Activated CD8-positive, alpha-beta memory T cell treated with anti-CD3 and anti-CD28 coated beads for 4 hours (primary cell): ENCODE results near the gene RBM38.

ENCODE experiments used
- DNase-seq, 2 donors: peaks; one replicate each; pipeline ENCODE4 v3.0.0-alpha.2; 2020; ENCODE audit warnings: low read depth in 2 of 2

The RBM38 gene

GRCh38 chr20:57403216-57403615 is 12.0 kb downstream of the RBM38 start:
- DNase-seq, result no peak

DNA sequence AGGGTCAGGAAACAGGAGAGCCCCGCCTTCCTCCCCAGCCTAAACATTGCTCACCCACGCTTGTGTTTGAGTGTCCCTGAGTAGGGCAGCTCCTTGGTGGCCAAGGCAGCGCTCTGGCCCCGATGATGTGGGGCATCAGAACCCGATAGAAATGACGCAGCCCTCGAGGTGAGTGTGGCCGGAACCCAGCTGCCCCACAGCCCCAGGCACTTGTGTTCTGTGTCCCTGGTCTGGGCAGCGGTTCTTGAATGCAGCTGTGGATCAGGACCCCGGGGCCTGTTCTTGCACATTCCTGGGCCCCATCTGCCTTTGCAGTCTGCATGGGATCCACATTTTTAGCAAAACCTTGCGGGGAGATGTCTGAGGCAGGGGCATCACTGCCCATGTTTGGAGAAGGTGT is 12.8 kb downstream of the RBM38 start:
- DNase-seq, result no peak

DNA sequence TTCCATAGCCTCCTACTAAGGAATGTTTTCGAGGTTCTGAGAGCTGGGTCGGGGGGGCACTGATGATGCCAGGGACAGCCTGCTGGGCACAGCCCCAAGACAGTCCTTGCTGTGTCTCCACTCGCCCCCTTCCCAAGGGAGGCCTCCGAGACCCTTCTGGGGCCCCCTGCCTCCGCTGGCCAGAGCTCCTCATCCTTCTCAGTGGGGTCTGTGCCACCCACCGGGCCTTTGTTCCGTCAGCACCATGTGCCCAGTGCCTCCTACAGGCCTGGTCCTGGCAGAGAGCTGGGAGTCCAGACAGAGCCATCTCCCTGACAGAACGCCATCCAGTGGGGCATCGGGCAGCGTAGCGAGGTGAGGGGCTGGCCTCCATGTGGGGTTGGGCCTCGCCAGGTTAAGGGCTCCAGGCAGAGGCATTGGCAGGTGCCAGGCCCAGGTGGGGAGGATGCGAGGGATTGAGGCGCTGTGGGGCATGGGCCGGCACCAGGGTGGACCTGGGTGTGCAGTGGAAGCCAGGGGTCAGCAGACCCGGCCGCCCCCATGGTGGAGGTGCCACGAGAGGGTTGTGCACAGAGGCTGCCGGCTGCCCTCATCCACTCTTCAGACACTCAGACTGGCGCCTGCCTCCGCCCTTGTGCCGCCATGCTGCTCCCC is 13.3 kb downstream of the RBM38 start:
- no peak for DNase-seq

DNA sequence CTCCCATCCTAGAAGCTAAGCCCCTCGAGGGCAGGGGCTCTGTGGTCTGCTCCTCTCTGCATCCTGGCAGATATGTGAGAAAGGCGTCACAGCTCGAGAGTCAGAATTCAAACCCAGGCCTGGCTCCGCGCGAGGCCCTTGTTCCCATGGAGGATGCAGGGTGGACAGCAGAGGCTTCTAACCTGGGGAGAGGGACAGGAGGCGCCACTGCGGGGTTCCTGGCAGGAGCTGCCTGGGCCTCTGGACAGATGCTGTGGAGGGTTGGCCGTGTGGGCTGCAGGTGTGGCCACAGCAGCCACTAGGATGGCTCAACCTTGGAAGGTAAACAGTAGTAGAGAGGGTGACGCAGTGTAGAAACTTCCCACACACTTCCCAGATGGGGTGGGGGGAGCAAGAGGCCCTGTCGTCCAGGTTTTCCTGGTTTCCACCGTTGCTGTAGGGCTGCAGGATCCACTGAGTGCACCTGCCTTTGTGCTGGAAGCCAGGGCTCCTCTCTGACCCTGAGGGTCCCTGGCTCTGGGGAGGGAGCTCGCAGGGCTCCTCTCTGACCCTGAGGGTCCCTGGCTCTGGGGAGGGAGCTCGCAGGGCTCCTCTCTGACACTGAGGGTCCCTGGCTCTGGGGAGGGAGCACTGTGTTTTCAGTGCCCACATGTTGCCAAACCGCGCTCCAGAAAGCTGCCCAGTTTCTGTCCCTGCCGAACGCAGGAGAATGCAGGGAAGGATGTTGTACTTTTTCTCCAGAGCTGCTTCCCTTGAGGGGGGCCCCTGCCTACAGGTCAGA is 14.2 kb downstream of the RBM38 start:
- DNase-seq, result no peak

GRCh38 chr20:57407541-57407956 is 16.4 kb downstream of the RBM38 start:
- no peak for DNase-seq

- no peak for DNase-seq
Measured at GRCh38 chr20:57408131-57408530, 16.9 kb downstream of the RBM38 start.

- no peak for DNase-seq
Measured at GRCh38 chr20:57408536-57409233, 17.5 kb downstream of the RBM38 start.

- no peak for DNase-seq
Measured at GRCh38 chr20:57409316-57409671, 18.1 kb downstream of the RBM38 start.

- no peak for DNase-seq
Measured at GRCh38 chr20:57409672-57410397, 18.6 kb downstream of the RBM38 start.

GRCh38 chr20:57410398-57410920 is 19.3 kb downstream of the RBM38 start:
- no peak for DNase-seq

- no peak for DNase-seq
Measured at GRCh38 chr20:57410924-57411323, 19.7 kb downstream of the RBM38 start.

GRCh38 chr20:57411406-57412283 is 20.4 kb downstream of the RBM38 start:
- DNase-seq, result no peak

DNA sequence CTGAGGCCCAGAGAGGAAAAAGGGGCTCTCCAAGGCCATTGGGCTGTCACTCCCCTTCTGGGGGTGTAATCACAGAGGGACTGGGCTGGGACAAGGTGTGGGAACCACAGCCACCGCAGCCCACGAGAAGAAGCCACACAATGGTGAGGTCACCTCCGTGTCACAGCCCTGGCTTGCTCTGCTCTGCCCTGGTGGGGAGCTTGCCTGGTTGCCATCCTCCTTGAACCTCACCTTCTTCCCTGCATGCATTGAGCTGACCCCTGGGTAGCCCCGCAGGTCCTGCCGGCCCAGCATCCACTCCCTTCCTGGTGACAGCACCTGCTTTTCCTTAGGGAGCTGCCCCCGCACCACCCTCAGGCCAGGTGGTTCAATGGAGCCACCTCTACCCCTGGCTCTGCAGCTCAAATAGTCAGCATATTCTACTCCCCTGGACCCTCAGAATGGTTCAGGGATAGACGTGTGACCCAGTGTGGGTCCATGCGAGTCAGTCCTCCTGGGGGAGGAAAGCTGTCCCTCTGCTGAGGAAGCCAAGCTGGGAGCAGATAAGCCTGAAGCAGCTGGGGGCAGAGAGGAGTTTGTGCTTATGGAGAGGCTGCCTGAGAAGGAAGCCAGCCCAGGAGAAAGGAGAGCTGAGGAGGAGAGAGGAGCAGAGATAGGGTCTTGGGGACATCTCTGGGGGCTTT is 21.3 kb downstream of the RBM38 start:
- DNase-seq, result no peak

DNA sequence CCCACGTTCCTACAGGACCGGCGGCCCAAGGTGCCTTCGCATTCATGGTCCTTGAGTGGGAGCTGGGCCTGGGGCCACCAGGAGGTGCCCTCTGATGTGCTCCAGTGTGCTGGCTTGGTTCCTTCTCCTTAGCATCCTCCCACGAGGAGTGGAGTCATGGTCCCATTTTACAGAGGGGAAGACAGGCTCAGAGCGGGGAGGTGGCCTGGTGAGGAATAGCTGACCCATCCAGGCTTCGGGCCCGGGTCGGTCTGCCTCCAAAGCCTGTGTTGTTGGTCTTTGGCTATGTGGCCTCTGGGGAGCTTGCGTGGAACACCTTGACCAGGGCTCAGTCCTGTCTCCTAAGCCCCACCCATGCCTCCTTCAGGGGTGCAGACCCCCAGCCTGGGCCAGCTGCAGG is 22.8 kb downstream of the RBM38 start:
- no peak for DNase-seq

GRCh38 chr20:57414867-57415592 is 23.8 kb downstream of the RBM38 start:
- no peak for DNase-seq

- DNase-seq, result no peak
Measured at GRCh38 chr20:57415771-57416170, 24.6 kb downstream of the RBM38 start.

GRCh38 chr20:57416296-57417022 is 25.3 kb downstream of the RBM38 start:
- DNase-seq, result no peak

- DNase-seq, result no peak
Measured at GRCh38 chr20:57417051-57417689, 26.0 kb downstream of the RBM38 start.
